GM21825 (cell line): ENCODE measurements around the gene MYH13.

Experiments used
- ATAC-seq: cut with Tn5 transposase; IDR thresholded peaks from one replicate; pipeline ENCODE4 v1.9.1; 2021; ENCODE audit warnings: mild to moderate bottlenecking, moderate library complexity; ENCODE audit not compliant: unreplicated experiment

MYH13 gene

GRCh38 chr17:10372906-10373305 lies at the start of gene MYH13:
TSS of gene MYH13 (minus strand) at chr17:10373006. CDS start at chr17:10364530, 8,476 bp downstream.
- ATAC-seq: no peak

GRCh38 chr17:10421900-10422542 lies 49.2 kb upstream of the MYH13 start, which contains the start of gene MYH8:
TSS of gene MYH8 (minus strand) at chr17:10421950. CDS start at chr17:10420227, 1,723 bp downstream.
- ATAC-seq: no peak

- ATAC-seq: no peak
Measured at GRCh38 chr17:10421211-10421610, 48.4 kb upstream of the MYH13 start.

GRCh38 chr17:10420811-10421210 lies 48.0 kb upstream of the MYH13 start:
- ATAC-seq: no peak

GRCh38 chr17:10417431-10417830 lies 44.6 kb upstream of the MYH13 start:
- ATAC-seq: no peak

- no peak for ATAC-seq
Measured at GRCh38 chr17:10415161-10415560, 42.4 kb upstream of the MYH13 start.

GRCh38 chr17:10403589-10403988 lies 30.8 kb upstream of the MYH13 start:
- no peak for ATAC-seq

- no peak for ATAC-seq
Measured at GRCh38 chr17:10398352-10398751, 25.5 kb upstream of the MYH13 start.

- ATAC-seq: no peak
Measured at GRCh38 chr17:10396524-10397163, 23.8 kb upstream of the MYH13 start.

- no peak for ATAC-seq
Measured at GRCh38 chr17:10394201-10394887, 21.5 kb upstream of the MYH13 start.

GRCh38 chr17:10392880-10393279 lies 20.1 kb upstream of the MYH13 start:
- no peak for ATAC-seq

GRCh38 chr17:10385871-10386270 lies 13.1 kb upstream of the MYH13 start:
- ATAC-seq: no peak

GRCh38 chr17:10384175-10384574 lies 11.4 kb upstream of the MYH13 start:
- no peak for ATAC-seq

- ATAC-seq: no peak
Measured at GRCh38 chr17:10380631-10381408, 8.0 kb upstream of the MYH13 start.

GRCh38 chr17:10370016-10370608 lies 2.7 kb downstream of the MYH13 start:
- ATAC-seq: no peak

- ATAC-seq: no peak
Measured at GRCh38 chr17:10369239-10369638, 3.6 kb downstream of the MYH13 start.

GRCh38 chr17:10368561-10368960 lies 4.2 kb downstream of the MYH13 start:
- no peak for ATAC-seq

- ATAC-seq: no peak
Measured at GRCh38 chr17:10360578-10360977, 12.2 kb downstream of the MYH13 start.

GRCh38 chr17:10357768-10358167 lies 15.0 kb downstream of the MYH13 start:
- ATAC-seq: no peak

- no peak for ATAC-seq
Measured at GRCh38 chr17:10354651-10355050, 18.2 kb downstream of the MYH13 start.

- no peak for ATAC-seq
Measured at GRCh38 chr17:10352893-10353292, 19.9 kb downstream of the MYH13 start.
